DMS79 (cell line): ENCODE results near the gene ST6GAL1.

Experiments used
- DNase-seq: peaks from one replicate; lab custom pipeline; 2025; lab: John Stamatoyannopoulos, UW

Gene ST6GAL1

GRCh38 chr3:187112934-187113793, 182.8 kb downstream of the ST6GAL1 start:
- no peak for DNase-seq

- DNase-seq: no peak
These were observed 184.2 kb downstream of the ST6GAL1 start for GRCh38 chr3:187114511-187114910.

GRCh38 chr3:187120326-187120725, 190.0 kb downstream of the ST6GAL1 start:
- DNase-seq: no peak

- no peak for DNase-seq
These were observed 191.9 kb downstream of the ST6GAL1 start for GRCh38 chr3:187122261-187122660.

GRCh38 chr3:187125319-187126031, 195.1 kb downstream of the ST6GAL1 start:
- no peak for DNase-seq
